Stomach (tissue), 4 donors: ENCODE results near the gene PMS2.
"Not testable (repeated sequence)": the region's sequence is repeated elsewhere in the genome, so short reads cannot be mapped to it uniquely, and the experiment has no call there.

Source experiments
- EP300 ChIP-seq: sonication (generic); formaldehyde crosslinking; IDR thresholded peaks from one replicate; pipeline ENCODE4 v1.6.1; 2017; ENCODE audit warnings: antibody characterized with exemption
- POLR2A ChIP-seq, 4 donors: fragments of 450-650 bp; IDR thresholded peaks; one replicate each; pipeline ENCODE4 v1.6.1; 2016; ENCODE audit warnings: antibody characterized with exemption in 4 of 4, control low read depth in 2 of 4, mild to moderate bottlenecking in 1 of 4, moderate library complexity in 1 of 4
- TF ChIP-seq, protein P1 (sequence below), 7 experiments: fragments of 450-650 bp in 4 of 7; fragments of 200-600 bp in 3 of 7; sonication (generic) in 3 of 7; IDR thresholded peaks; one replicate each; pipeline ENCODE4 v1.5.1; 2016 to 2019; ENCODE audit warnings: antibody characterized with exemption in 7 of 7, control low read depth in 2 of 7, mild to moderate bottlenecking in 1 of 7

DNA sequence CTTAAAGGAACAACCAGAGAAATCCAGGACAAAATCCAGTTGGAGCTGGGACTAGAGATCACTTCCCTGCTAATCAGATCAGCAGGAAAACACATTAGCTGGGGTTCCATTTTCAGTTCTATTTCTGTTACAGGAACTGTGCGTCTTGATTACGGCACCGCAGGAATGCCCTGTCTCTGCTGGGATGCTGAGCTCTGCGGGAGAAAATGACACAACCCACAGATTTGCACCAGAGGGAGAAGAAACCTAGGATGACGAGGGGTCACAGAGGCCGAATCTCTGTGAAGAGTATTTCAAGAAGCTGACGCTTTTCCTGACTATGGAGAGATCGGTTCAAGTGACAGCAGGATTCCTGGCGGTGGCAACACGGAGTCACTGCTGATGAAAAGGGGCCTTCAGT is 78.6 kb downstream of the PMS2 start:
- TF ChIP-seq, protein P1, sequence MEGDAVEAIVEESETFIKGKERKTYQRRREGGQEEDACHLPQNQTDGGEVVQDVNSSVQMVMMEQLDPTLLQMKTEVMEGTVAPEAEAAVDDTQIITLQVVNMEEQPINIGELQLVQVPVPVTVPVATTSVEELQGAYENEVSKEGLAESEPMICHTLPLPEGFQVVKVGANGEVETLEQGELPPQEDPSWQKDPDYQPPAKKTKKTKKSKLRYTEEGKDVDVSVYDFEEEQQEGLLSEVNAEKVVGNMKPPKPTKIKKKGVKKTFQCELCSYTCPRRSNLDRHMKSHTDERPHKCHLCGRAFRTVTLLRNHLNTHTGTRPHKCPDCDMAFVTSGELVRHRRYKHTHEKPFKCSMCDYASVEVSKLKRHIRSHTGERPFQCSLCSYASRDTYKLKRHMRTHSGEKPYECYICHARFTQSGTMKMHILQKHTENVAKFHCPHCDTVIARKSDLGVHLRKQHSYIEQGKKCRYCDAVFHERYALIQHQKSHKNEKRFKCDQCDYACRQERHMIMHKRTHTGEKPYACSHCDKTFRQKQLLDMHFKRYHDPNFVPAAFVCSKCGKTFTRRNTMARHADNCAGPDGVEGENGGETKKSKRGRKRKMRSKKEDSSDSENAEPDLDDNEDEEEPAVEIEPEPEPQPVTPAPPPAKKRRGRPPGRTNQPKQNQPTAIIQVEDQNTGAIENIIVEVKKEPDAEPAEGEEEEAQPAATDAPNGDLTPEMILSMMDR (IDR thresholded peaks at IDR 0.05), result not testable (repeated sequence)
- TF ChIP-seq POLR2A (IDR thresholded peaks at IDR 0.05); EP300: not testable (repeated sequence)
